Trophoblast cell (in vitro differentiated cells and primary cell): ENCODE data around the gene TBC1D2.

Experiments used
- DNase-seq, 2 donors: peaks; one replicate each; pipeline ENCODE4 v3.0.0-alpha.2; 2016
- H2AFZ ChIP-seq: 2 replicates; pipeline ENCODE4 v1.6.1; 2013; ENCODE audit warnings: low read length, moderate library complexity, mild to moderate bottlenecking; ENCODE audit not compliant: insufficient read depth, poor library complexity
- H2AK5ac ChIP-seq: 2 replicates; pipeline ENCODE4 v1.6.1; 2013; ENCODE audit warnings: mild to moderate bottlenecking, low read length
- H2BK120ac ChIP-seq: 2 replicates; pipeline ENCODE4 v1.6.1; 2013; ENCODE audit warnings: low read length, mild to moderate bottlenecking, moderate library complexity; ENCODE audit not compliant: insufficient read depth, poor library complexity
- H2BK12ac ChIP-seq: 2 replicates; pipeline ENCODE4 v1.6.1; 2013; ENCODE audit warnings: mild to moderate bottlenecking, low read length, moderate library complexity
- H2BK5ac ChIP-seq: 2 replicates; pipeline ENCODE4 v1.6.1; 2013; ENCODE audit warnings: low read length, low read depth, moderate library complexity, mild to moderate bottlenecking; ENCODE audit not compliant: poor library complexity
- H3K14ac ChIP-seq: 2 replicates; pipeline ENCODE4 v1.6.1; 2013; ENCODE audit warnings: mild to moderate bottlenecking, low read length
- H3K18ac ChIP-seq: 2 replicates; pipeline ENCODE4 v1.6.1; 2013; ENCODE audit warnings: mild to moderate bottlenecking, low read length
- H3K23ac ChIP-seq: 2 replicates; pipeline ENCODE4 v1.6.1; 2013; ENCODE audit warnings: low read length
- H3K27ac ChIP-seq: 2 replicates; pipeline ENCODE4 v1.5.1; 2013; ENCODE audit warnings: low read depth, mild to moderate bottlenecking, inconsistent platforms, low read length, moderate library complexity
- H3K27me3 ChIP-seq: 2 replicates; pipeline ENCODE4 v1.6.1; 2013; ENCODE audit warnings: inconsistent platforms, mild to moderate bottlenecking, low read length, moderate library complexity; ENCODE audit not compliant: insufficient read depth
- H3K36me3 ChIP-seq, 2 experiments: 1 replicate in 1 of 2; 2 replicates in 1 of 2; pipeline ENCODE4 v1.6.1; 2013; ENCODE audit warnings: low read length in 2 of 2, mild to moderate bottlenecking in 2 of 2, moderate library complexity in 1 of 2; ENCODE audit not compliant: insufficient read depth in 2 of 2, control insufficient read depth in 1 of 2
- H3K4ac ChIP-seq: 2 replicates; pipeline ENCODE4 v1.6.1; 2013; ENCODE audit warnings: low read depth, mild to moderate bottlenecking, low read length, moderate library complexity
- H3K4me1 ChIP-seq, 2 experiments: 1 replicate in 1 of 2; 2 replicates in 1 of 2; pipeline ENCODE4 v1.6.1; 2013; ENCODE audit warnings: low read length in 2 of 2, mild to moderate bottlenecking in 2 of 2, moderate library complexity in 1 of 2; ENCODE audit not compliant: insufficient read depth in 2 of 2, control insufficient read depth in 1 of 2
- H3K4me2 ChIP-seq: 2 replicates; pipeline ENCODE4 v1.6.1; 2013; ENCODE audit warnings: inconsistent platforms, mild to moderate bottlenecking, low read length, moderate library complexity
- H3K4me3 ChIP-seq: 2 replicates; pipeline ENCODE4 v1.5.1; 2013; ENCODE audit warnings: mild to moderate bottlenecking, low read depth, low read length, inconsistent platforms
- H3K79me1 ChIP-seq: one replicate; pipeline ENCODE4 v1.6.1; 2013; ENCODE audit warnings: low read length
- H3K79me2 ChIP-seq: 2 replicates; pipeline ENCODE4 v1.6.1; 2013; ENCODE audit warnings: low read length, mild to moderate bottlenecking; ENCODE audit not compliant: control insufficient read depth, insufficient read depth, poor library complexity
- H3K9ac ChIP-seq: 2 replicates; pipeline ENCODE4 v1.6.1; 2013; ENCODE audit warnings: mild to moderate bottlenecking, low read length
- H3K9me3 ChIP-seq: 2 replicates; pipeline ENCODE4 v1.6.1; 2013; ENCODE audit warnings: low read depth, mild to moderate bottlenecking, control low read depth, inconsistent platforms, low read length; ENCODE audit not compliant: insufficient read depth
- H4K12ac ChIP-seq: 2 replicates; pipeline ENCODE4 v1.6.1; 2013; ENCODE audit warnings: low read depth, mild to moderate bottlenecking, low read length, moderate library complexity
- H4K8ac ChIP-seq: 2 replicates; pipeline ENCODE4 v1.6.1; 2013; ENCODE audit warnings: low read depth, mild to moderate bottlenecking, low read length, moderate library complexity
- H4K91ac ChIP-seq: one replicate; pipeline ENCODE4 v1.6.1; 2013; ENCODE audit warnings: low read depth, mild to moderate bottlenecking, low read length, moderate library complexity
- WGBS: extraction: QIAGEN DNeasy Blood & Tissue Kit; methylation state at CpG from one replicate; pipeline ENCODE4 v1.1.7; 2013; ENCODE audit warnings: missing lambda C conversion rate; ENCODE audit not compliant: insufficient read length, insufficient coverage; ENCODE audit errors: extremely low coverage; 5-methylcytosine and 5-hydroxymethylcytosine counted together

Gene TBC1D2

GRCh38 chr9:98302938-98303632 is 47.6 kb upstream of the TBC1D2 start:
- no peak overlapping the region for H3K27ac ChIP-seq
- H3K36me3 ChIP-seq: no peaks in the 10 kb centered on the region
- H3K4ac ChIP-seq: no peak overlapping the region
- no peak overlapping the region for H3K14ac ChIP-seq
- H3K27me3 ChIP-seq: no peaks in the 10 kb centered on the region
- H2BK12ac ChIP-seq: no peak overlapping the region
- peaks cover 4% of the 10 kb centered on the region for H3K79me1 ChIP-seq
- WGBS: no CpG with 5 or more reads among the region's 13 CpGs
- no peak overlapping the region for H3K9ac ChIP-seq
- H3K79me2 ChIP-seq: no peaks in the 10 kb centered on the region
- H2BK120ac ChIP-seq: no peak overlapping the region
- H2AFZ ChIP-seq: no peak overlapping the region
- no peak overlapping the region for H2BK5ac ChIP-seq
- H4K8ac ChIP-seq: no peak overlapping the region
- no peak overlapping the region for H3K4me3 ChIP-seq
- H4K91ac ChIP-seq: no peak overlapping the region
- no peaks in the 10 kb centered on the region for H3K9me3 ChIP-seq
- DNase-seq: peak in 1 of 2 donors; percentile 59
- peaks cover 19 to 25% of the 10 kb centered on the region in 2 experiments for H3K4me1 ChIP-seq
- no peak overlapping the region for H3K4me2 ChIP-seq
- no peak overlapping the region for H3K23ac ChIP-seq
- no peak overlapping the region for H4K12ac ChIP-seq
- H2AK5ac ChIP-seq: no peak overlapping the region
- H3K18ac ChIP-seq: no peak overlapping the region

- Histone ChIP-seq H3K4me1 (peaks cover 19 to 22% of the 10 kb centered on the region in 2 experiments), H3K14ac (no peak overlapping the region), H4K8ac (no peak overlapping the region), H3K9ac (no peak overlapping the region), H3K9me3 (no peaks in the 10 kb centered on the region), H3K27me3 (no peaks in the 10 kb centered on the region), H3K79me1 (peaks cover 4% of the 10 kb centered on the region), H2AFZ (no peak overlapping the region), H2BK12ac (no peak overlapping the region), H3K79me2 (no peaks in the 10 kb centered on the region), H3K27ac (no peak overlapping the region), H3K23ac (no peak overlapping the region), H3K4me2 (no peak overlapping the region), H4K12ac (no peak overlapping the region), H3K4ac (no peak overlapping the region), H2BK120ac (no peak overlapping the region), H2BK5ac (no peak overlapping the region), H4K91ac (no peak overlapping the region), H3K4me3 (no peak overlapping the region), H3K36me3 (no peaks in the 10 kb centered on the region), H2AK5ac (no peak overlapping the region), H3K18ac (no peak overlapping the region)
- WGBS: no CpG with 5 or more reads among the region's 5 CpGs
- DNase-seq: no peak
These were observed 46.7 kb upstream of the TBC1D2 start for GRCh38 chr9:98302150-98302549.

GRCh38 chr9:98300611-98301010 is 45.2 kb upstream of the TBC1D2 start:
- H3K4me1 ChIP-seq: peaks cover 16% of the 10 kb centered on the region in 2 experiments
- no peak overlapping the region for H3K27ac ChIP-seq

GRCh38 chr9:98298476-98298875 is 43.0 kb upstream of the TBC1D2 start:
- Histone ChIP-seq H2AFZ (no peak overlapping the region), H2BK12ac (no peak overlapping the region), H4K91ac (no peak overlapping the region), H4K8ac (no peak overlapping the region), H3K4me3 (no peak overlapping the region), H3K4ac (no peak overlapping the region), H3K79me1 (no peaks in the 10 kb centered on the region), H3K36me3 (no peaks in the 10 kb centered on the region), H3K9me3 (no peaks in the 10 kb centered on the region), H2BK120ac (no peak overlapping the region), H3K27ac (no peak overlapping the region), H3K23ac (no peak overlapping the region), H3K79me2 (no peaks in the 10 kb centered on the region), H3K4me1 (peaks cover 10 to 13% of the 10 kb centered on the region in 2 experiments), H2AK5ac (no peak overlapping the region), H4K12ac (no peak overlapping the region), H3K9ac (no peak overlapping the region), H3K4me2 (no peak overlapping the region), H3K27me3 (no peaks in the 10 kb centered on the region), H2BK5ac (no peak overlapping the region), H3K14ac (no peak overlapping the region), H3K18ac (no peak overlapping the region)
- no peak for DNase-seq

More at GRCh38 chr9:98300611-98301010, 45.2 kb upstream of the TBC1D2 start:
- Histone ChIP-seq H3K14ac (no peak overlapping the region), H4K12ac (no peak overlapping the region), H4K8ac (no peak overlapping the region), H3K9ac (no peak overlapping the region), H4K91ac (no peak overlapping the region), H3K36me3 (no peaks in the 10 kb centered on the region), H3K79me2 (no peaks in the 10 kb centered on the region), H3K4ac (no peak overlapping the region), H3K4me3 (no peak overlapping the region), H2BK5ac (no peak overlapping the region), H2AFZ (no peak overlapping the region), H3K27me3 (no peaks in the 10 kb centered on the region), H2BK120ac (no peak overlapping the region), H3K79me1 (no peaks in the 10 kb centered on the region), H3K4me2 (no peak overlapping the region), H3K18ac (no peak overlapping the region), H2BK12ac (no peak overlapping the region), H3K23ac (no peak overlapping the region), H2AK5ac (no peak overlapping the region), H3K9me3 (no peaks in the 10 kb centered on the region)
- no CpG with 5 or more reads among the region's 3 CpGs for WGBS
- peak; percentile 64 to 84 for DNase-seq
